Common myeloid progenitor, CD34-positive (primary cell): ENCODE measurements around the gene PDLIM5.

Source experiments
- CTCF ChIA-PET: fragments of 350-600 bp; sonication (Branson Sonifier 250); formaldehyde crosslinking; loops from one replicate; lab custom pipeline; 2021; ENCODE audit warnings: antibody characterized with exemption; lab: Charles Lee
- POLR2A ChIA-PET: fragments of 350-600 bp; sonication (Branson Sonifier 250); formaldehyde crosslinking; loops from one replicate; lab custom pipeline; 2021; ENCODE audit warnings: antibody characterized with exemption; lab: Charles Lee
- DNase-seq, 3 donors: peaks; one replicate each; pipeline versions ENCODE4 v3.0.0 to v3.0.0-alpha.2; 2013
- H3K27ac ChIP-seq, 2 experiments: 1 replicate in 1 of 2; 2 replicates in 1 of 2; pipeline ENCODE4 v1.7.0; 2013; ENCODE audit warnings: inconsistent platforms in 2 of 2, low read length in 2 of 2, mild to moderate bottlenecking in 2 of 2, low read depth in 1 of 2, moderate library complexity in 1 of 2; ENCODE audit not compliant: severe bottlenecking in 2 of 2, insufficient read depth in 1 of 2, poor library complexity in 1 of 2
- H3K27me3 ChIP-seq, 5 experiments: replicated peaks in 2 of 5; 1 replicate in 3 of 5; 2 replicates in 2 of 5; pipeline versions ENCODE4 v1.6.1 to v1.7.0; 2013; ENCODE audit warnings: low read length in 4 of 5, mild to moderate bottlenecking in 2 of 5, moderate library complexity in 2 of 5, inconsistent platforms in 1 of 5; ENCODE audit not compliant: insufficient read depth in 5 of 5, control insufficient read depth in 4 of 5
- H3K36me3 ChIP-seq, 4 experiments: 1 replicate in 2 of 4; 2 replicates in 2 of 4; pipeline versions ENCODE4 v1.6.1 to v1.7.0; 2013; ENCODE audit warnings: low read length in 3 of 4, control low read depth in 1 of 4, mild to moderate bottlenecking in 1 of 4; ENCODE audit not compliant: control insufficient read depth in 4 of 4, insufficient read depth in 4 of 4
- H3K4me1 ChIP-seq, 4 experiments: 1 replicate in 3 of 4; 2 replicates in 1 of 4; pipeline versions ENCODE4 v1.6.1 to v1.7.1; 2013; ENCODE audit warnings: low read length in 3 of 4, mild to moderate bottlenecking in 3 of 4, control low read depth in 1 of 4, inconsistent platforms in 1 of 4, moderate library complexity in 1 of 4; ENCODE audit not compliant: control insufficient read depth in 4 of 4, insufficient read depth in 4 of 4; ENCODE audit errors: control extremely low read depth in 1 of 4
- H3K4me3 ChIP-seq, 7 experiments: 1 replicate in 4 of 7; 2 replicates in 3 of 7; pipeline versions ENCODE4 v1.5.1 to v1.7.0; 2013; ENCODE audit warnings: mild to moderate bottlenecking in 7 of 7, low read length in 6 of 7, moderate library complexity in 6 of 7, inconsistent platforms in 2 of 7, low read depth in 2 of 7, control low read depth in 1 of 7; ENCODE audit not compliant: insufficient read depth in 4 of 7, control insufficient read depth in 1 of 7; ENCODE audit errors: extremely low read depth in 1 of 7
- H3K9me3 ChIP-seq, 5 experiments: 1 replicate in 4 of 5; 2 replicates in 1 of 5; pipeline versions ENCODE4 v1.6.1 to v1.7.1; 2013; ENCODE audit warnings: low read length in 4 of 5, mild to moderate bottlenecking in 2 of 5, inconsistent platforms in 1 of 5, low read depth in 1 of 5, moderate library complexity in 1 of 5; ENCODE audit not compliant: control insufficient read depth in 4 of 5, insufficient read depth in 2 of 5; ENCODE audit errors: control extremely low read depth in 1 of 5
- WGBS: methylation state at CpG from one replicate; pipeline ENCODE4 v1.1.5; 2013; ENCODE audit not compliant: insufficient coverage; 5-methylcytosine and 5-hydroxymethylcytosine counted together

PDLIM5 gene

DNA sequence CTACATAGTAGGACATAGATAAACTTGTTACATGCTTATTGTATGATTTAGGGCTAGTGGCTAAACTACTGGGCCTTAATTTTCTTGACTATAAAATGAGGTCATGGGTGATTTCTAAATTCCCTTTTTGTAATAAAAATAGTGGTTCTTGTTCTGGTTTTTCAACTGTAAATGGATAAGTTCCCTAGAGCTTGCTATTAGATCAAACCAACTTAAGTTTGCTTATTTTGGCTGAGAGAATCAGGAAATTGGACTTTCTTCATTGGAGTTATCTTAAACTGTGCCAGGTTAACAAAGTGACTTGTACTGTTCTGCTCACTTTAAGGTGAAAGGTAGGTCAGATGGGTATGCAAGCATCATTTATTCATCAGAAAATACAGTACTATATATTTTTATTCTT, 78.3 kb downstream of the PDLIM5 start:
- H3K27me3 ChIP-seq = no peaks in the 10 kb centered on the region
- H3K36me3 ChIP-seq = peaks cover 0 to 4% (median 0%) of the 10 kb centered on the region in 4 experiments
- no peak for DNase-seq
- no peaks in the 10 kb centered on the region for H3K9me3 ChIP-seq
- peaks cover 3 to 8% (median 5%) of the 10 kb centered on the region in 4 experiments for H3K4me1 ChIP-seq
- ChIA-PET CTCF (no interaction called here), POLR2A (interaction anchor here (0.6 kb wide), 1 partner anchor 8 kb away, joined by 4 read pairs; no protein-coding TSS in a partner anchor)
- no peak overlapping the region for H3K4me3 ChIP-seq
- H3K27ac ChIP-seq = no peak overlapping the region

GRCh38 chr4:94531991-94532789, 80.4 kb downstream of the PDLIM5 start:
- H3K4me3 ChIP-seq = no peak overlapping the region
- POLR2A ChIA-PET = no interaction called here
- 98% methylated on average over 8 of the region's 9 CpGs for WGBS
- H3K9me3 ChIP-seq = no peaks in the 10 kb centered on the region
- CTCF ChIA-PET = no interaction called here
- H3K36me3 ChIP-seq = peaks cover 0 to 4% (median 0%) of the 10 kb centered on the region in 4 experiments
- H3K4me1 ChIP-seq = peaks cover 4 to 17% (median 9%) of the 10 kb centered on the region in 4 experiments
- H3K27me3 ChIP-seq = no peaks in the 10 kb centered on the region
- no peak overlapping the region for H3K27ac ChIP-seq
- peak in 2 of 3 donors; percentile 13 to 30 for DNase-seq

DNA sequence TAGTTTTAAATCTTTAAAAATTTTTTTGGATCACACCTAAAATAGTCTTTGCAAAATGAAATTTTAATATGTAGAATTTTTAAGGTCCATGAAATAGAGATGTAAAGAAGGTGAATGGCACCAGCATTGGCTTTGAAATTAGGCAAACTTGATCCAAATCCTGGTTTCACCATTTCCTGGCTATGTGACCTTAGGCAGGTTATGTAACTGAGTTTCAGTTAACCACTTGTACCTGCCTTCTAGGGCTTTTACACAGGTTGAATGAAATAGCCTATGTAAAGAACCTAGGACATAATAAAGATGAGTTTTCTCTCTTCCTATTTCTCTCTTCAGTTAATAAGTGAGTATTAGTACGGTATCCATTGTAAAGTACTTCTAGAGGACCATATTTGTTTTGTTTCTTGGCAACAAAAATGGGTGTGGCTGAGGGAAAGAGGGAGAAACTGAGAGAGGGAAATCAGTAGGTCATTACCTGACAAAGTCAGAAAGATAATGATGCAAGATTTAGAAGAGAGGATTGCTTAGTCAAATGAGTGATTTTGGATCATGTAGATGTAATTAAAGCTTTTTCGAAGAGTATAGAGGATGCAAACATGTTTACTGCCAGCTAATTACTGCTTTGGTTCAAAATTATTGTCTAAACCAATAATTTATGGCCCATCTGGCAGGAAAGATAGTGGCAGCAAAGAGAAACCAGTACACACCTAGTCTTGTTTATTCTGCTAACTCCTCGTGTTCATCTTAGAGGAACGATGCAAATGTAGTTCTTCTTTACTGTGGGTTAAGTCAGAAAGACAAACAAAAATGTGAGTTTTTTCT, 81.9 kb downstream of the PDLIM5 start:
- 60% methylated on average over 1 of the region's 4 CpGs for WGBS
- Histone ChIP-seq H3K27me3 (no peaks in the 10 kb centered on the region), H3K4me1 (peaks cover 4 to 17% (median 9%) of the 10 kb centered on the region in 4 experiments)

GRCh38 chr4:94534401-94535312, 82.9 kb downstream of the PDLIM5 start:
- Histone ChIP-seq H3K4me1 (peaks cover 4 to 17% (median 9%) of the 10 kb centered on the region in 4 experiments), H3K27ac (peak overlapping the region in 1 of 2 experiments; percentile 30), H3K27me3 (no peaks in the 10 kb centered on the region), H3K36me3 (no peaks in the 10 kb centered on the region), H3K4me3 (peak overlapping the region in 3 of 7 experiments; percentile 23 to 32 (median 28)), H3K9me3 (no peaks in the 10 kb centered on the region)
- WGBS = 49% methylated on average over 3 of the region's 5 CpGs
- peak in 2 of 3 donors; percentile 58 to 62 for DNase-seq
- CTCF ChIA-PET = no interaction called here
- POLR2A ChIA-PET = no interaction called here

More for the DNA sequence above, 81.9 kb downstream of the PDLIM5 start:
- Histone ChIP-seq H3K4me3 (no peak overlapping the region), H3K27ac (no peak overlapping the region), H3K9me3 (no peaks in the 10 kb centered on the region), H3K36me3 (no peaks in the 10 kb centered on the region)
- peak; percentile 31 to 87 (median 81) for DNase-seq
- ChIA-PET POLR2A (no interaction called here), CTCF (no interaction called here)

DNA sequence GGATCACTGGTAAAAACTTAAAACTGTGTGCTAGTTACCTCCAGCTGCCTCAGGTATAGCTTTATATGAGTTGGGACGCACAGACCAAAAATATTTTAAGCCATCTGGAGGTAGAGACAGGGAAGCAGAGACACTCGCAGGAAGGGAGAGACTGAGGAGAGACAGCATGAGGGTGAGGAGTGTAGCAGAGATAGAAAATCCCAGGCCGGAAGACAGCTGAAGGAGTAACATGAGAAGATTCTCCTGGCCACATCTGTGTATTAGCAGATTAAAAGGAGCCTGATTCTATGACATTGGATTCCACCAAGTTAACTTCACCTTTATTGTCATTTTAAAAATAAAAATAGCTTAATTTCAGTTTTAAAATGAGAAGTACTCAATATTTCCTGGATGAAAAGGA, 84.3 kb downstream of the PDLIM5 start:
- Histone ChIP-seq H3K27ac (no peak overlapping the region), H3K27me3 (no peaks in the 10 kb centered on the region), H3K9me3 (no peaks in the 10 kb centered on the region), H3K4me1 (peaks cover 4 to 17% (median 9%) of the 10 kb centered on the region in 4 experiments), H3K36me3 (no peaks in the 10 kb centered on the region), H3K4me3 (no peak overlapping the region)
- DNase-seq = no peak
- WGBS = 100% methylated on average over 2 of the region's 3 CpGs
- CTCF ChIA-PET = interaction anchor here (0.9 to 1.2 kb wide), 3 partner anchors 14 to 43 kb away, joined by 3 read pairs; no protein-coding TSS in a partner anchor
- POLR2A ChIA-PET = no interaction called here

GRCh38 chr4:94536649-94537469, 85.1 kb downstream of the PDLIM5 start:
- no peak overlapping the region for H3K27ac ChIP-seq
- H3K36me3 ChIP-seq = no peaks in the 10 kb centered on the region
- no peaks in the 10 kb centered on the region for H3K27me3 ChIP-seq
- DNase-seq = no peak
- POLR2A ChIA-PET = no interaction called here
- peaks cover 4 to 17% (median 9%) of the 10 kb centered on the region in 4 experiments for H3K4me1 ChIP-seq
- CTCF ChIA-PET = interaction anchor here (0.9 to 1.2 kb wide), 3 partner anchors 13 to 42 kb away, joined by 3 read pairs; no protein-coding TSS in a partner anchor
- no CpG with 5 or more reads among the region's 3 CpGs for WGBS
- H3K4me3 ChIP-seq = no peak overlapping the region
- no peaks in the 10 kb centered on the region for H3K9me3 ChIP-seq
